MM.1S (cell line): ENCODE data around the gene BANF1.

Experiments
- EZH2phosphoT487 ChIP-seq: fragments of 300-600 bp; sonication (generic); IDR thresholded peaks from 2 replicates; pipeline ENCODE4 v1.6.1; 2018; ENCODE audit warnings: antibody characterized with exemption, low read length
- TF ChIP-seq, protein P1 (sequence below): fragments of 300-600 bp; sonication (generic); IDR thresholded peaks from 2 replicates; pipeline ENCODE4 v1.5.1; 2016; ENCODE audit warnings: antibody characterized with exemption, low read length, mixed read lengths

- TF ChIP-seq, protein P1, sequence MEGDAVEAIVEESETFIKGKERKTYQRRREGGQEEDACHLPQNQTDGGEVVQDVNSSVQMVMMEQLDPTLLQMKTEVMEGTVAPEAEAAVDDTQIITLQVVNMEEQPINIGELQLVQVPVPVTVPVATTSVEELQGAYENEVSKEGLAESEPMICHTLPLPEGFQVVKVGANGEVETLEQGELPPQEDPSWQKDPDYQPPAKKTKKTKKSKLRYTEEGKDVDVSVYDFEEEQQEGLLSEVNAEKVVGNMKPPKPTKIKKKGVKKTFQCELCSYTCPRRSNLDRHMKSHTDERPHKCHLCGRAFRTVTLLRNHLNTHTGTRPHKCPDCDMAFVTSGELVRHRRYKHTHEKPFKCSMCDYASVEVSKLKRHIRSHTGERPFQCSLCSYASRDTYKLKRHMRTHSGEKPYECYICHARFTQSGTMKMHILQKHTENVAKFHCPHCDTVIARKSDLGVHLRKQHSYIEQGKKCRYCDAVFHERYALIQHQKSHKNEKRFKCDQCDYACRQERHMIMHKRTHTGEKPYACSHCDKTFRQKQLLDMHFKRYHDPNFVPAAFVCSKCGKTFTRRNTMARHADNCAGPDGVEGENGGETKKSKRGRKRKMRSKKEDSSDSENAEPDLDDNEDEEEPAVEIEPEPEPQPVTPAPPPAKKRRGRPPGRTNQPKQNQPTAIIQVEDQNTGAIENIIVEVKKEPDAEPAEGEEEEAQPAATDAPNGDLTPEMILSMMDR = no peak
- no peak for TF ChIP-seq EZH2phosphoT487
Measured at GRCh38 chr11:66017321-66017720, 15.0 kb downstream of the BANF1 start.
